Fibroblast of skin of abdomen (primary cell): Measurements from ENCODE around the gene STPG2.

Experiments used
- DNase-seq: peaks from one replicate; pipeline ENCODE4 v3.0.0-alpha.2; 2013

Gene STPG2

DNA sequence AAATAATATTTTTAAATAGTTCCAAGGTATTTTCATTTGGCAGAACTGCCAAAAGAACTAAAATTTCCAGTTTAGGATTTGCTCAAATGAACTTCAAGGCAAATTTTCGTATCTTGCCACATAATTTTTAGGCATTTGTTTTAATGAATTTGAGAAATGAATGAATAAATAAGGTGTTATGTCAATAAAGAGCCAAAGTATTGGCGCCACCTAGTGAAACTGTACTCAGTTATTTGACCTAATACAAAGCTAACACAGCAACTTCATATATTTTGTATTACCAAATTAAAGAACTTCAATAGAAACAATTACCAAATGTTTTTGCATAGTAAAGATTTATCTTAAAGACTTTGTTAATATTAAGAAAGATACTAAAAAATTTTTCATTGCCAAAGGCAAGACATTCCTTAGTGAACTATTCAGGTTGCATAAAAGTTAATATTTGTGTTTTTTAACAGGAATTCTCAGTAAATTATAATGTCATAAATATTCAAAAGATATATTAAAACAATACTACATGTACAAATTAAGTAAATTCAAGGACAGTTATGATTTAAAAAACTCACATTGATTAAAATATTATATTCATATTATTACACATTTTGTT lies 50.3 kb downstream of the STPG2 start:
- DNase-seq: no peak

GRCh38 chr4:98081936-98082335 lies 61.3 kb downstream of the STPG2 start:
- DNase-seq: no peak

GRCh38 chr4:98068495-98068894 lies 74.8 kb downstream of the STPG2 start:
- no peak for DNase-seq

GRCh38 chr4:98055800-98056501 lies 87.3 kb downstream of the STPG2 start:
- no peak for DNase-seq

- no peak for DNase-seq
These were observed 96.6 kb downstream of the STPG2 start for GRCh38 chr4:98046665-98047064.

DNA sequence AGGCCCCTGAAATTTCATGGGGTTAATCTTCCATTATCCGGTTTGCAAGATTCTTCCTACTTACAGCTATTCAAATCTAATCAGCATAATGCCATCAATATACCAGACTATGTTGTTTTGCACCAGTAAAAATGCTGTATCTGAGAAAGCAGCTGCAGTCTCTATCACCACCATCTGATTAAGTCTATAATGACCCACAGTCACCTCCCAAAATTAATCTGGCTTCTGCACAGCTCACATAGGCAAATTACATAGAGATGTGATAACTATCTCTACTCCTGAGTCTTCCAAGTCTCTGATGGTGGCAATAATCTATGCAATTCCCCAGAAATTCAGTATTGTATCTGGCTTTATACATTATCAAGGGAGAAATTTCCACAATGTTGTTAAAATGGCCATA lies 113.2 kb downstream of the STPG2 start:
- no peak for DNase-seq

GRCh38 chr4:98027827-98028226 lies 115.4 kb downstream of the STPG2 start:
- DNase-seq: no peak

DNA sequence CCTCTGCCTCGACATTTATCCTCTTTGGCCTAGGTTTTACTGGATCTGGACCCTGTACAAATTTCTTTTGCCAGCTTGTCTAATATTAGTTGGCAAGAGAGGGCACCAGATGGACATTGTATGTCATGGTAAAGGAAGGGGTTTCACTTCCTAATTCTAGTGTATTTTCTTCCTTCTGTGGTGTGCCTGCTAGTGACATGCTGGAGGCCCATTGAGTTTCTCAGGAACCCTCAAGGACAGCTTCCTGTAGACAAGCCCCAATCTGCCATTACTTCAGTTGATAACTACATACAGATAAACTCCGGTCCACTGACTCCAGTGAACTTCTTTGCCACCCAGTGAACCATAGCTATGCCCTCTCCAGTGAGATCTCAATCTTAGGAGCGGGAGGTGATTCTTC lies 116.9 kb downstream of the STPG2 start:
- DNase-seq: no peak

GRCh38 chr4:98006814-98007412 lies 136.4 kb downstream of the STPG2 start:
- no peak for DNase-seq

GRCh38 chr4:98006060-98006459 lies 137.2 kb downstream of the STPG2 start:
- no peak for DNase-seq

DNA sequence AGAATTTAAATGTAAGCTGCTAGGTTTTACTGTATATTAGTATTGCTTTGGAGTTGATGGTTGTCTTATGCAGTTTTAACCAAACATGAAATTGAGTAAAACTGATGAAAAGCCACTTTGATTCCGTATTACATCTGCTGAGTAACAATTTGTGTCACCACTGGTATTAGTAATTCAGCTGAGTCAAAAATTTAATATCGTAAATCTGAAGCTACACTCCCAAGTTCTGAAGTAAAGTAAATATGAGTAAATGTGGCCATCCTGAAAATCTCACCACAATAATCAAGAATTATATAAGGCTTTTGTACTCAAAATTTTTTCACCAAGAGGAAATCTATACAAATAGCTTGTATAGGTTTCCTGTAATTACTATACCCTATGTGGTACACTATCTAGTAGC lies 142.3 kb downstream of the STPG2 start:
- no peak for DNase-seq

GRCh38 chr4:97998203-97998602 lies 145.1 kb downstream of the STPG2 start:
- DNase-seq: no peak

DNA sequence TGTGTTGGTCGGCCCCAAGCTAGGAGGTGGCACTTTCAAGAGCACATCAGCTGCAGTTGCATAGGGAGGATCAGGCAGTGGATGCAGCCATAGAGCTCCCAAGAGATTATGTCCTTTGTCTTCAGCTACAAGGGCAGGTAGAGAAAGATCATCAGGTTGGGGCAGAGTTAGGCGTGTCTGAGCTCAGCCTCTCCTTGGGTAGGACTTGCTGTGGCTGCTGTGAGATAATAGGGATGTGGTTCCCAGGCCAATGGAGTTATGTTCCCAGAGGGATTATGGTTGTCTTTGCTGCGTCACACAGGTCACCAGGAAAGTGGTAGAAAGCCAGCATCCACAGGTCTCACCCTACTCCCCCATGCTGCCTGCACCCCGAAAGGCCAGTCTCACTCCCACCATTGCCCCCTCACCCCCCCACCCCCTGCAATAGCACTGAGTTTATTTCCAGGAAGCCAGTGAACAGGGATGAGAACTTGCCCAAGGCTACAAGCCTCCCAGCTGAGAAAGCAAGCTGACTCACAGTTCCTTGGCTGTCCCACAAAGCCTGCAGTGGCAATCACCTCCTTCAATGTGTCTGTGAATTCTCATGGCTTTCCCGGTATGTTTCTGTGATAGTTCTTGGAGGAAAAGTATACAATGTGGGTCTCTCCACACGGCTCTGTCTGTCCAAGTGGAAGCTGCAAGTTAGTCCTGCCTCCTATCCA lies 148.4 kb downstream of the STPG2 start:
- no peak for DNase-seq

- DNase-seq: no peak
These were observed 152.9 kb downstream of the STPG2 start for GRCh38 chr4:97990409-97990808.

DNA sequence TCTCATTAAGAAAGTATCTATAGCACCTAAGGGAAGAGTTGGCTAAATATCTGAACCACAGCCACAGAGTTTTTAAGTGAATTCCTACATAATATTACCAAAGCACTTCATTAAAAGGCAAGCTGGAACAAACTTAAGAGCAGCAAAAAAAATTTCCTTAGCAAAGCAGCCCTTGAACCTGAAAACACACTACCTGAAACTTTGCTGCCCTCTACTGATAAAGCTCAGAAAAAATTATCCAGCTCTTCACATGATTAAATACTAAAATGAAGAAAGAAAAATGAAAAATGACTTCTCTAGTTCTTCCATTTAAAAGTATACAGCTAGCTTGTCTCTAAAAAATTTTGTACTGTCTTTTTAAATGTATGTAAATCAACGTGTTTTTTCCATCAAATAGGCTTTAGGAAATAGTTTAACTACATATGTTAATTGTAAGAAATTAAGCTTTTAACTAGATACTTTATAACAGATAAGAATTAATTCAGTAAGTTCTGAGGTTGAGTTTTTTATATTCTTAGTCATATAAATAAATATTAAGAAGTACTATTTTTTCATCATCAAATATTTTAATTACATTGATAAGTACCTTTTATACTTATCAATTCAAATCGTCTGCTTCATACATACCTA lies 156.1 kb downstream of the STPG2 start:
- no peak for DNase-seq

DNA sequence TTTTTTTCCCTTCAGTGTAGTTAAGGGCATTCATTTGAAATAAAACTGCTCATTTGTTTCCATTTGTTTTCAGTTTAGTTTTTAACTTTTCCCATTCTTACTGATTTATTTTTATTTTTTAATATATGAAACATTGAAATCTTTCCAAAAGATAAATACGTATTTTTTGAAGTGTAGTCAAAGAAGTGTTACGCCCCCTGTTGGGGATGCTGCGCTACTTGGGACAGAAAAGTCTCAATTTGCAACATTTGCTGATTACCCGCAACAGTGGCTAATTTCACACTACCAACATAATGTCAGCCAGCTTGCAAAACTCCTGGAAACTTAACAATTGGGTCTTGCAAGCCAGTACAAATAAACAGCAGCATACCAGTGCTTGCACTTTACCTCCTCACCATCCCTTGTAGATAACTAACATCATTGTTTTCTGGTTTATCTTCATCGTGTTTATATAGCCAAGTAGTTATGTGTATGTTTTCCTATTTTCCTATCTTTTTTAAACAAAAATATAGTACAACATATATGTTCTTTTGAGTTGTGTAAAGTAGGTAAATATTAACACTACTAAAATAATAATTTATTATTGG lies 158.6 kb downstream of the STPG2 start:
- DNase-seq: no peak

- DNase-seq: no peak
These were observed 164.3 kb downstream of the STPG2 start for GRCh38 chr4:97978791-97979488.

- no peak for DNase-seq
These were observed 189.9 kb downstream of the STPG2 start for GRCh38 chr4:97953171-97953941.

GRCh38 chr4:97952763-97953162 lies 190.5 kb downstream of the STPG2 start:
- no peak for DNase-seq

DNA sequence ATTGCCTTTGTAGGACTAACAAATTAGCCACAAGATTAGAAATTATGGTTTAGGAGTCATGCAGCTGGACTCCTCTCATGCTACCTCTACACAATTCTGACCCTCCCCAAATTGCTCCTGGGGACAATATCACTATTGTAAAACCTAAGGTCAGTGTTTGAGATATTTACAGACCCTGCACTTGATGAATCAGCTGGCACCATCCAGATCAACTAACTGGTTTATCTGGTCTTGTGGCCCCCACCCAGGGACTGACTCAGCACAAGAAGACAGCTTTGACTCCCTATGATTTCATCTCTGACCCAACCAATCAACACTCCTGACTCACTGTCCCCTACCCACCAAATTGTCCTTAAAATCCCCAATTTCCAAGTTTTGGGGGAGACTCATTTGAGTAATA lies 192.4 kb downstream of the STPG2 start:
- no peak for DNase-seq

DNA sequence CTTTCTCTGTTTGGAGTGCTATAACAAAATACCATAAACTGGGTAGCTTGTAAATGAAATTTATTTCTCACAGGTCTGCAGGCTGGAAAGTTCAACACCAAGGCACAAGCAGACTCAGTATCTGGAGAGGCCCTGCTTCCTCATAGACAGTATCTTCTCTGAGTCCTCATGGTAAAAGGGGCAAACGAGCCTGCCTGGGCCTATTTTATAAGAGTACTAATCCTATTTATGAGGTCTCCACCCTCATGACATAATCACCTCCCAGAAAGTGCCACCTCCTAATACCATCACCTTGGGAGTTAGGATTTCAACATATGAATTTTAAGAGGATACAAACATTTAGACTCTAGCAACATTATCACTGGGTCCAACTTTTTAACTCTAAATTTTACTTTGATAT lies 200.3 kb downstream of the STPG2 start:
- no peak for DNase-seq
